WTC11 (cell line): ENCODE results near the gene TGFBR1. TPM values are rescaled to one million over a fixed set of nuclear protein-coding genes. Genes with fewer than 3 reads are reported as not detected.
"Not testable (repeated sequence)": the region's sequence is repeated elsewhere in the genome, so short reads cannot be mapped to it uniquely, and the experiment has no call there.

Experiments used
- ATAC-seq: fragments of 200-7000 bp; cut with Tn5 transposase; 2 replicates; pipeline ENCODE4 v1.10.0; 2021; ENCODE audit warnings: mild to moderate bottlenecking, moderate library complexity
- CTCF ChIA-PET: fragments of 300-600 bp; sonication (Branson Sonifier 250); formaldehyde crosslinking; loops from one replicate; lab custom pipeline; 2021; ENCODE audit warnings: antibody characterized with exemption; lab: Charles Lee
- POLR2A ChIA-PET: fragments of 350-600 bp; sonication (Branson Sonifier 250); formaldehyde crosslinking; loops from one replicate; lab custom pipeline; 2021; ENCODE audit warnings: antibody characterized with exemption; lab: Charles Lee
- DNase-seq: peaks from one replicate; pipeline ENCODE4 v3.0.0; 2021; ENCODE audit warnings: low spot score
- H3K27ac Mint-ChIP-seq: 2 replicates; pipeline ENCODE4 v1.8.0; 2021; ENCODE audit warnings: mixed read lengths
- H3K27me3 Mint-ChIP-seq: 2 replicates; pipeline ENCODE4 v1.8.0; 2021; ENCODE audit warnings: low read depth, mild to moderate bottlenecking, moderate library complexity, mixed read lengths
- H3K36me3 Mint-ChIP-seq: 2 replicates; pipeline ENCODE4 v1.8.0; 2021; ENCODE audit warnings: mixed read lengths
- H3K4me1 Mint-ChIP-seq: 2 replicates; pipeline ENCODE4 v1.8.0; 2022; ENCODE audit warnings: mixed read lengths
- H3K4me3 Mint-ChIP-seq: 2 replicates; pipeline ENCODE4 v1.8.0; 2021; ENCODE audit warnings: mild to moderate bottlenecking, moderate library complexity, mixed read lengths
- H3K9me3 Mint-ChIP-seq: 2 replicates; pipeline ENCODE4 v1.8.0; 2021; ENCODE audit warnings: mixed read lengths
- AR ChIP-seq: fragments of 250-450 bp; sonication (Bioruptor Pico); IDR thresholded peaks from 2 replicates; pipeline ENCODE4 v1.9.0; 2021; ENCODE audit warnings: mild to moderate bottlenecking
- ATF3 ChIP-seq: sonication (generic); formaldehyde crosslinking; conservative IDR thresholded peaks from 2 replicates; pipeline ENCODE4 v1.8.1; 2022; ENCODE audit warnings: mild to moderate bottlenecking, missing genetic modification reagents
- E2F1 ChIP-seq: sonication (generic); formaldehyde crosslinking; IDR thresholded peaks from 2 replicates; pipeline ENCODE4 v1.8.0; 2022; ENCODE audit warnings: mild to moderate bottlenecking, missing genetic modification reagents
- ESRRA ChIP-seq: sonication (generic); formaldehyde crosslinking; IDR thresholded peaks from 2 replicates; pipeline ENCODE4 v1.8.1; 2022; ENCODE audit warnings: mild to moderate bottlenecking, missing genetic modification reagents, borderline replicate concordance
- FOXK1 ChIP-seq: sonication (generic); formaldehyde crosslinking; IDR thresholded peaks from 2 replicates; pipeline ENCODE4 v1.8.0; 2022; ENCODE audit warnings: mild to moderate bottlenecking, moderate library complexity, missing genetic modification reagents
- IRF2 ChIP-seq: sonication (generic); formaldehyde crosslinking; IDR thresholded peaks from 2 replicates; pipeline ENCODE4 v1.8.0; 2022; ENCODE audit warnings: low read depth, missing genetic modification reagents, borderline replicate concordance
- KAT7 ChIP-seq: sonication (generic); formaldehyde crosslinking; IDR thresholded peaks from 2 replicates; pipeline ENCODE4 v1.8.1; 2023; ENCODE audit warnings: missing genetic modification reagents, mild to moderate bottlenecking, borderline replicate concordance
- NFE2L1 ChIP-seq: sonication (generic); formaldehyde crosslinking; IDR thresholded peaks from 2 replicates; pipeline ENCODE4 v1.8.1; 2023; ENCODE audit warnings: missing genetic modification reagents
- NR1H2 ChIP-seq: sonication (generic); formaldehyde crosslinking; IDR thresholded peaks from 2 replicates; pipeline ENCODE4 v1.9.0; 2021; ENCODE audit warnings: mild to moderate bottlenecking, moderate library complexity, missing genetic modification reagents
- NR2C2 ChIP-seq: sonication (generic); formaldehyde crosslinking; IDR thresholded peaks from 2 replicates; pipeline ENCODE4 v1.8.0; 2022; ENCODE audit warnings: mild to moderate bottlenecking, missing genetic modification reagents
- NR3C1 ChIP-seq: sonication (generic); formaldehyde crosslinking; conservative IDR thresholded peaks from 2 replicates; pipeline ENCODE4 v1.8.1; 2023; ENCODE audit warnings: low read depth, mild to moderate bottlenecking, missing genetic modification reagents
- PREB ChIP-seq: sonication (generic); formaldehyde crosslinking; IDR thresholded peaks from 2 replicates; pipeline ENCODE4 v1.8.1; 2022; ENCODE audit warnings: mild to moderate bottlenecking, missing genetic modification reagents, moderate library complexity, borderline replicate concordance
- SMAD3 ChIP-seq: sonication (generic); formaldehyde crosslinking; IDR thresholded peaks from 2 replicates; pipeline ENCODE4 v1.8.0; 2022; ENCODE audit warnings: missing genetic modification reagents, mild to moderate bottlenecking, borderline replicate concordance
- SP1 ChIP-seq: sonication (generic); formaldehyde crosslinking; conservative IDR thresholded peaks from 2 replicates; pipeline ENCODE4 v1.8.1; 2022; ENCODE audit warnings: missing genetic modification reagents
- TCF7 ChIP-seq: sonication (generic); formaldehyde crosslinking; IDR thresholded peaks from 2 replicates; pipeline ENCODE4 v1.8.0; 2022; ENCODE audit warnings: mild to moderate bottlenecking, low read depth, missing genetic modification reagents, moderate library complexity
- TEAD1 ChIP-seq: sonication (generic); formaldehyde crosslinking; IDR thresholded peaks from 2 replicates; pipeline ENCODE4 v1.8.0; 2022; ENCODE audit warnings: mild to moderate bottlenecking, missing genetic modification reagents
- ZBTB21 ChIP-seq: sonication (generic); formaldehyde crosslinking; IDR thresholded peaks from 2 replicates; pipeline ENCODE4 v1.8.1; 2023; ENCODE audit warnings: mild to moderate bottlenecking, missing genetic modification reagents, borderline replicate concordance
- ZBTB43 ChIP-seq: sonication (generic); formaldehyde crosslinking; IDR thresholded peaks from 2 replicates; pipeline ENCODE4 v1.8.1; 2023; ENCODE audit warnings: mild to moderate bottlenecking, missing genetic modification reagents
- ZNF263 ChIP-seq: sonication (generic); formaldehyde crosslinking; IDR thresholded peaks from 2 replicates; pipeline ENCODE4 v1.8.1; 2022; ENCODE audit warnings: low read depth, mild to moderate bottlenecking, moderate library complexity, missing genetic modification reagents
- ZNF416 ChIP-seq: fragments of 250-450 bp; sonication (Bioruptor Pico); IDR thresholded peaks from 2 replicates; pipeline ENCODE4 v1.9.0; 2021; ENCODE audit warnings: mild to moderate bottlenecking, inconsistent platforms
- ZNF425 ChIP-seq: fragments of 250-450 bp; sonication (Bioruptor Pico); conservative IDR thresholded peaks from 2 replicates; pipeline ENCODE4 v1.9.0; 2021; ENCODE audit warnings: mild to moderate bottlenecking
- total RNA-seq: library from RNA; stranded (reverse); gene quantifications from 3 replicates; pipeline ENCODE4 v1.2.3, GENCODE V29; 2021

Gene TGFBR1
- total RNA-seq, 1 experiment from 2014 or later = 42.4 TPM

- TF ChIP-seq ZNF425 (CRISPR knock-in tag) (no peak), ZBTB21 (CRISPR knock-in tag) (no peak), ATF3 (no peak), FOXK1 (CRISPR knock-in tag) (no peak), ZNF416 (no peak)
Observed at GRCh38 chr9:99096409-99096808, 8.5 kb upstream of the TGFBR1 start (continued).

- peaks cover 18% of the 10 kb centered on the region for H3K27me3 Mint-ChIP-seq
- H3K4me1 Mint-ChIP-seq = peaks cover 24% of the 10 kb centered on the region
- H3K36me3 Mint-ChIP-seq, H3K4me3 Mint-ChIP-seq, H3K9me3 Mint-ChIP-seq, DNase-seq, ATAC-seq, CTCF ChIA-PET, POLR2A ChIA-PET, H3K27ac Mint-ChIP-seq: not testable (repeated sequence)
Observed at GRCh38 chr9:99099806-99100585, 4.9 kb upstream of the TGFBR1 start.

- Mint-ChIP-seq H3K27ac (no peak overlapping the region), H3K9me3 (peaks cover 9% of the 10 kb centered on the region; the same call in 1 of the 2 replicates), H3K4me1 (peaks cover 27% of the 10 kb centered on the region), H3K27me3 (peaks cover 18% of the 10 kb centered on the region), H3K36me3 (no peaks in the 10 kb centered on the region), H3K4me3 (no peak overlapping the region)
- ChIA-PET CTCF (interaction anchor here (0.6 to 1.1 kb wide), 2 partner anchors 99 to 158 kb away, joined by 3 read pairs; partner anchors contain the start of gene COL15A1), POLR2A (no interaction called here)
- DNase-seq (no peak), ATAC-seq (no peak)
- TF ChIP-seq KAT7 (CRISPR knock-in tag) (no peak), NFE2L1 (no peak), ESRRA (CRISPR knock-in tag) (no peak), SMAD3 (no peak), TEAD1 (CRISPR knock-in tag) (no peak), ZBTB43 (CRISPR knock-in tag) (no peak), ZNF263 (CRISPR knock-in tag) (no peak), NR3C1 (CRISPR knock-in tag) (no peak), PREB (CRISPR knock-in tag) (no peak), NR2C2 (CRISPR knock-in tag) (no peak), IRF2 (CRISPR knock-in tag) (no peak), NR1H2 (CRISPR knock-in tag) (no peak), TCF7 (CRISPR knock-in tag) (no peak), SP1 (no peak), AR (no peak), E2F1 (CRISPR knock-in tag) (no peak)
Observed at GRCh38 chr9:99101271-99101670, 3.6 kb upstream of the TGFBR1 start.
